Bronchial epithelial cell (primary cell): ENCODE results near the gene KPNA3. TPM values are rescaled to one million over a fixed set of nuclear protein-coding genes. Genes with fewer than 3 reads are reported as not detected.
A peak's percentile ranks its signal among the peaks of the same experiment; 100 is the strongest.

Experiments
- DNase-seq: peaks from one replicate; pipeline ENCODE4 v3.0.0-alpha.2; 2010; ENCODE audit warnings: low read depth
- FAIRE-seq: peaks from 2 replicates; lab custom pipeline; 2011; peaks lifted over from hg19 to GRCh38; lab: Jason Lieb, UNC
- H3K27me3 ChIP-seq: 2 replicates; pipeline ENCODE4 v1.5.1; 2011; ENCODE audit warnings: low read length; ENCODE audit not compliant: control insufficient read depth, insufficient read depth
- H3K36me3 ChIP-seq: 2 replicates; pipeline ENCODE4 v1.5.1; 2011; ENCODE audit warnings: low read length; ENCODE audit not compliant: control insufficient read depth, insufficient read depth
- H3K4me3 ChIP-seq: 2 replicates; pipeline ENCODE4 v1.5.1; 2011; ENCODE audit warnings: mild to moderate bottlenecking, low read depth, low read length, control low read depth
- CTCF ChIP-seq: IDR thresholded peaks from 2 replicates; pipeline ENCODE4 v1.5.1; 2011; ENCODE audit warnings: mild to moderate bottlenecking, moderate library complexity, low read length, control low read depth, inconsistent platforms; ENCODE audit not compliant: insufficient read depth, severe bottlenecking
- total RNA-seq: library from RNA; depleted of rRNA; stranded (reverse); fragments of >200 nt; gene quantifications from 2 replicates; pipeline ENCODE4 v1.2.1, GENCODE V29; 2014

The KPNA3 gene
- total RNA-seq, 1 donor from 2014 or later: 26.9 TPM

GRCh38 chr13:49759503-49759902 is 33.0 kb downstream of the KPNA3 start:
- no peaks in the 10 kb centered on the region for H3K36me3 ChIP-seq
- FAIRE-seq: no peak
- no peak overlapping the region for H3K4me3 ChIP-seq
- no peak for DNase-seq
- H3K27me3 ChIP-seq: no peaks in the 10 kb centered on the region
- TF ChIP-seq CTCF: no peak

GRCh38 chr13:49756263-49756662 is 36.2 kb downstream of the KPNA3 start:
- Histone ChIP-seq H3K36me3 (no peaks in the 10 kb centered on the region), H3K27me3 (no peaks in the 10 kb centered on the region), H3K4me3 (no peak overlapping the region)
- TF ChIP-seq CTCF: no peak
- DNase-seq (no peak), FAIRE-seq (no peak)

- TF ChIP-seq CTCF: no peak
- FAIRE-seq: no peak
These were observed 38.3 kb downstream of the KPNA3 start for GRCh38 chr13:49754146-49754545.

GRCh38 chr13:49749848-49750247 is 42.6 kb downstream of the KPNA3 start:
- no peak for TF ChIP-seq CTCF
- DNase-seq (peak; percentile 66), FAIRE-seq (no peak)
- H3K27me3 ChIP-seq: no peaks in the 10 kb centered on the region
- peaks cover 1% of the 10 kb centered on the region for H3K36me3 ChIP-seq
- no peak overlapping the region for H3K4me3 ChIP-seq

More at GRCh38 chr13:49754146-49754545, 38.3 kb downstream of the KPNA3 start:
- no peak overlapping the region for H3K4me3 ChIP-seq
- H3K36me3 ChIP-seq: no peaks in the 10 kb centered on the region
- no peaks in the 10 kb centered on the region for H3K27me3 ChIP-seq
- DNase-seq: no peak

- peaks cover 1% of the 10 kb centered on the region for H3K36me3 ChIP-seq
- FAIRE-seq (no peak), DNase-seq (no peak)
- no peaks in the 10 kb centered on the region for H3K27me3 ChIP-seq
- no peak for TF ChIP-seq CTCF
- H3K4me3 ChIP-seq: no peak overlapping the region
These were observed 46.4 kb downstream of the KPNA3 start for GRCh38 chr13:49746111-49746510.

GRCh38 chr13:49740870-49741269 is 51.6 kb downstream of the KPNA3 start:
- no peak for TF ChIP-seq CTCF
- Histone ChIP-seq H3K36me3 (no peaks in the 10 kb centered on the region), H3K4me3 (no peak overlapping the region), H3K27me3 (no peaks in the 10 kb centered on the region)
- no peak for FAIRE-seq
- no peak for DNase-seq
